ENCODE measurements around the gene CD63.

The CD63 gene

DNA sequence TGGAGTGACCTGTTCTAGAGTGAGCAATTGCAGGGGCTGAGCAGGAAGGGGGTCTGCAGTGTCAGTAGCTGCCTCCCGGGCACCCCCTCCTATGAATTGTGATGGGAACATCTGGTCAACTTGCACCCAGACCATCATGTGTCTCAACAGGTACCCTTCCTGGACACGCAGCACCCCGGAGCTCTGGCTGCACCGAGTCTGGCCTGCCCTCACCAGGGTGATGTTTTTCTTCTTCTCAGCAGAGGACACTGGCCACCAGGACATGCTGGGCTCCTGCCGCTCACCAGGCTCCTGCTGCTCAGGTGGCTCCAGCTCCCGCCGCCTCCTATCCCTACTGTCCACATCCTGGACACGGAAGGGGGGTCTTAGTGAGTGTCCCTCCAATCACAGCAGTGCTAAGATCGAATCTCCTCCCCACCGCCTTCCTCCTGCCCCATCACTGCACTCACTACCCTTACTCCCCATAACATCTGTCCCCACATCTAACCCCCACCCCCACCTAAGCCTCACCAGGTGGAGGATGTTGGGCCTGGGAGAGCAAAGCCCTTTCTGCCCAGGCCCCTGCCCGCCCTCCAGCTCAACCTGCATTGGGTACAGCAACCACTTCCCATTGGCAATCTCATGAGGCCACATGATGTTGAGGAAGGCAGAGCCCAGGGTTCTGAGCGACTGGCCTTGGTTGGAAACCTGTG, 36.0 kb downstream of the CD63 start:
- in situ Hi-C loops (cut with HindIII; ENCODE audit: low sequenced_read_pairs), result no loop called here

DNA sequence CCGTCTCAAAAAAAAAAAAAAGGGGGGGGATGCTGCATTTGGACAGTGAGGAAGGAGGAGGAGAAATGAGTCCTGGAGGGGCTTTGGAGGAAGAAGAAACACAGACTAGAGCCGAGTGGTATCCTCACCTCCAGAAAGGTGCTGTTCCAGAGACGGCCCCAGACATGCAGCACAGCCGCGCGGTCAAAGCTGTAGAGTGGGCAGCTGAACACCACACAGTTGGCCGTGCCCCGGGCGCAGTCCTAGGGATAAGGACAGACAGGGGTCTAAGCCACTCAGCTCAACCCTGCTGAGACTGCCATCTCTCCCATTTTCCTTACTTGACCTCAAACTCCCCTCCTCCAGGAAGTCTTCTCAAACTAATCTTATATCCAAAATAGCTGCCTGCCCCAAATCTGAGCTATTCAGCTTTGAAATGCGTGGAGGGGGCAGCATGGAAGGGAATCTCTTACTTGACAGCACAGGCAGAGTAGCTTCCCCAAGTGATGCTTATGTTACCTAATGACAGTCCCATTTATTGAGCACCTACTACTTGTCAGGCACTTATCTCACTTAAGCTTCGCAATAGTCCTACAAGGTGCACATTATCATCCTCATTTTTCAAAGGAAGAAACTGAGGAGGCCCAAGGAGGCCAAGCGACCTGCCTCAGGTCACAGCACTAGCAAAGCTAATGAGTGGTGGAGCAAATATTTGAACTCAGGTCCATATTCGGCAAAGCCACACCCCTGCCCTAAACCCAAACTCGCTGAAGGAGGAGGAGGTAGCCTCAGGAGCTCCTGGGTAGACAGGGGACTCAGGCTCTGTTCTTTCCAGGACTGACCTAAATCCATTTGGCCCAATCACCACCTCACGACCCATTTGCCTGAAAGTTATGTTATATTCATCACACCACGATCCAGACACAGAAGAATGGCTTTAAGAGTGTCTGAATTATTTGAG, 39.8 kb downstream of the CD63 start:
- in situ Hi-C loops (cut with HindIII; ENCODE audit: low sequenced_read_pairs), result no loop called here

DNA sequence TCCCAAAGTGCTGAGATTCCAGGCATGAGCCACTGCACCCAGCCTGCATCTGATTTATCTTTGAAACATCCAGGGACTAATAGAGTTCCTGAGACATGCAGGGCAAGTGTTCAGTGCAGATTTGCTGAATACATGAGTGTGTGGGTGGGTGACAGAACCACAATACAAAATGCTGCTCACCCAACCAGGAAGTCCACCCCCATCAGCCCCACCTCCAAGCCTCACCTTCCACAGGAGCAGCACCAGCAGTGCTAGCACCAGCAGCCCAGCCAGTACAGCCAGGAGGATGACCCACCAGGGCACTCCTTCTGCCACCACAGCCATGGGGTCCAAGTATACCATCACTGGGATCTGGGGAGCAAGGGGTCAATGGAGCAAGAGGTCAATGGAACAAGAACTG, 41.1 kb downstream of the CD63 start:
- in situ Hi-C loops (cut with HindIII; ENCODE audit: low sequenced_read_pairs), result no loop called here

DNA sequence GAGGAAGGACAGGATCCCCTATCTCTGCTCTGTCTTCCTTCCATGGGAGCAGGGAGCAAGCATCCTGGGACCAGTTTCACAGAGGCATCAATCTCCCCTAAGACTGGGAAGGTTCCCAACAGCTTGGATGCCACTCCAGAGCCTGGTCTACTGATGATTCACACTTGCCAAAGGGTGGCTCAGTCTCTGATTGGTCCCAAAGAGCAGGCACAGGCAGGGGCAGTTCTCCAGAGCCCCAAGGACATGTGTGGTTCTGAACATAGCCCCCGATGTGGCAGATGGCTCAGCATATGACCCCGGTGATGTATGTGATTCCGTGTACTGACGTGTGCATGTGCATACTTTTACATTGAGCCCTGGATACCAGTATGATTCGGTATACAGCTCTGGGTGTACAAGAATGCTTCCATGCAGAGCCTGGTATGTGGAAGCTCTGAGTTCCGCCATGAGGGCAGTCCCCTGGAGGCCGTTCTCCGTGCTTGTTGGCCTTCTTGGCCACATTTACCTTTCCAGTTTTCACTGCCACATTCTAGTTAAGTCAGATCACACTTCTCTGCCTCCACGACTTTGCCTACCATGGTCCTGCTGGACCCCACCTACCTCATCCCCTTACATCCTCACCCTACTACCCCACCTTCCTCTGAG, 42.3 kb downstream of the CD63 start:
- in situ Hi-C loops (cut with HindIII; ENCODE audit: low sequenced_read_pairs), result no loop called here

DNA sequence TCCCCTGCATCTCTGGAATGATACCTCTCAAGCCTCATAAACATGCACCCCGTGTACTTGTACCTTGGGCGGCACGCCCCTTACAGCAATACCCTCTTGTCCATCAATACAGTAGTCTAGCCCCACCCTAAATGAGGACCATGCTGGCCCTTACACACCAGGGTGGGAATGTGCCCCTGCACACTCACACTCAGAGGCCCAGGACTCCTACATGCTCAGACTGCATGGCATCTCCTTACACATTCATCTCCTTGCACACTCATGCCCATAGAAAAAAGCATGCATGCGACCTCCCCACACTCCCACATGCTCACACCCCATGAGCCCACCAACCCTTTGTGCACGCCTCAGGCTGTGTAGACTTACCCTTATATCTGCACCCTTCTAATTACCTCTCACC, 43.1 kb downstream of the CD63 start:
- in situ Hi-C loops (cut with HindIII; ENCODE audit: low sequenced_read_pairs), result no loop called here

DNA sequence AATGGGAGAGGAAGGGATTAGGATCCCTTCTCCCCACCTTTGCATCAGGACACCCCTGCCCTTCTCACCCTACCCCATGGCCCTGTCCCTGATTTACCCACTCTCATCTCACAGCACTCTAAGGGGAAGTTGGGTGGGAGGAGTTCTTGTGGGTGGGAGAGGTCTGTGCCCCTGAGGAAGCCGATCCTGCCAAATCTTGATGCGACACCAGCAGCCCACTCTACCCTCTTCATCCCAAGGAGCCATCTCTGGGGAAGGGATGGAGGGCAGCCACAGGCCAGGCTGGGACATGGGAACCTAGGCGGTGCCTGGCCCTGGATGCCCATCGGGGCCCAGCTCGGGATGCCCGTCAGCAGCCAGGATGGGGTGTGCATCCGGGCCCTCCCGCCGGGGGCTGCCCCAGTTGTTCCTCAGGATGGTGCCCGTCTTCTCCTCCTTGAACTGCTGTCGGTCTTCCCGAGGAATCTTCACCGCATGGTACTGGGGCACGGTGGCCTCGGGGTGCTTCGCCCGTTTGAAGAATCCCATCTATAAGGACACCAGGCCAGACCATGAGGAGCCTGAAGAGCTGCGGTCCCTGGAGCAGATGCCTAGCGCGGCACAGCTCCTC, 43.9 kb downstream of the CD63 start:
- in situ Hi-C loops (cut with HindIII; ENCODE audit: low sequenced_read_pairs), result no loop called here

DNA sequence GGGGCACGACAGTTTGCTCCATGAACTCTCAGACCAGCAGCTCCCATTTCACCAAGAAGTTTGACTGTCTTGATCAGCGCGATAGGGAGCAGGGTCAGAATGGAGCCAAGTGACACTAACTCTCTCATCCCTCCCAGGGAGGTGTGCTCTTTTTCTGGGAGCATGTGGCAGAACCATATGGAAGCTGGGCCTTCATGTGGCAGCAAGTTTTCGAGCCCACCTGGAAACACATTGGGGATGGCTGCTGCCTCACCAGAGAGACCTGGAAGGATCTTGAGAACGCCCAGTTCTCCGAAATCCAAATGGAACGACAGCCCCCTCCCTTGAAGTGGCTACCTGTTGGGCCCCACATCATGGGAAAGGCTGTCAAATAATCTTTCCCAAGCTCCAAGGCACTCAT, 45.1 kb downstream of the CD63 start:
- in situ Hi-C loops (cut with HindIII; ENCODE audit: low sequenced_read_pairs), result no loop called here

DNA sequence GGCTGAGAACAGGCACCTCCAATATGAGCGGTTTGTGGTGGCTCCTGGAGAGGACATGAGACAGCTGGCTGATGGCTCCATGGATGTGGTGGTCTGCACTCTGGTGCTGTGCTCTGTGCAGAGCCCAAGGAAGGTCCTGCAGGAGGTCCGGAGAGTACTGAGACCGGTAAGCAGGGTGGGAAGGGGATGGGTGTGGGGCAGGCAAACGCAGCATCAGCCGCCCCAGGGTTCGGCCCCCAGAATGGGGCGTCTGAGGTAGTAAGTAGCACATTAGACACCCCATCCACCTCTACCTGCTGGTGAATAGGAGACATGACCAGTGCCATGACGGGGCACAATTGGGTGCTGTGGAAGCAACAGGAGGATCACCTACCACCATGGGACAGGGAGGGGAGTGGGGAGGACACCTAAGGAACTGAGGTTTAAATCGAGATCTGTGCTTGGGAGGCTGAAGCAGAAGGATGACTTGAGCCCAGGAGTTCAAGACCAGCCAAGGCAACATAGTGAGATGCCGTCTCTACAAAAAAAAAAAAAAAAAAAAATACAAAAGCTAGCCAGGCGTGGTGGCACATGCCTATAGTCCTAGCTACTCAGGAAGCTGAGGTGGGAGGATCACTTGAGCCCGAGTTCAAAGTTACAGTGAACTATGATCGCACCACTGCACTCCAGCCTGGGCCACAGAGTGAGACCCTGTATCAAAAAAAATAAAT, 46.6 kb downstream of the CD63 start:
- in situ Hi-C loops (cut with HindIII; ENCODE audit: low sequenced_read_pairs), result no loop called here

DNA sequence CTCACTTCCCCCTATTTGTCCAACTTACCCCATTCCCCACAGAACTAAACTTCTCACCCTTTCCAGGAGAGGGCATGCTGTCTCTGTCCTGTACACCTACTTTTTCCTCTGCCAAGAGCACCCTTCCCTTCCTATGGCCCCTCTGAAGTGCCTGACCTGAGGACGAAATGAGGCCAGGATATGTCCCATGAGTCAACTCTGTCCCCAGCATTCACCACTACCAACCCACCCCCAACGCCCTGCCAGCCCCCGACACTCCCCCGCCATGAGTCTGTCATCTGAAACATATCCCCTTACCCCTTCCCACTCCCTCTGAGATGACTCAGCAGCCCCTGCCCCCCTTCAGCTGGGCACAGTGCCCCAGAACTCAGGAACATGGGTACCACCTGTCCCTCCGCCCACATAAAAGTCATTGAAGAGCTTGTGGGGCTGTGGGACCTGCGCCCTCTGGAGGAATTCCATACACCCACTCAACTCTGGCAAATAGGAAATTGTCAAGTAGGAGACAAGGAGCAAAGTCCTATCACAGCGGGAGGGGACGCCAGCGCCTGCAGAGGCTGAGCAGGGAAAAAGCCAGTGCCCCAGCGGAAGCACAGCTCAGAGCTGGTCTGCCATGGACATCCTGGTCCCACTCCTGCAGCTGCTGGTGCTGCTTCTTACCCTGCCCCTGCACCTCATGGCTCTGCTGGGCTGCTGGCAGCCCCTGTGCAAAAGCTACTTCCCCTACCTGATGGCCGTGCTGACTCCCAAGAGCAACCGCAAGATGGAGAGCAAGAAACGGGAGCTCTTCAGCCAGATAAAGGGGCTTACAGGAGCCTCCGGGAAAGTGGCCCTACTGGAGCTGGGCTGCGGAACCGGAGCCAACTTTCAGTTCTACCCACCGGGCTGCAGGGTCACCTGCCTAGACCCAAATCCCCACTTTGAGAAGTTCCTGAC, 47.4 kb downstream of the CD63 start:
- in situ Hi-C loops (cut with HindIII; ENCODE audit: low sequenced_read_pairs), result no loop called here

DNA sequence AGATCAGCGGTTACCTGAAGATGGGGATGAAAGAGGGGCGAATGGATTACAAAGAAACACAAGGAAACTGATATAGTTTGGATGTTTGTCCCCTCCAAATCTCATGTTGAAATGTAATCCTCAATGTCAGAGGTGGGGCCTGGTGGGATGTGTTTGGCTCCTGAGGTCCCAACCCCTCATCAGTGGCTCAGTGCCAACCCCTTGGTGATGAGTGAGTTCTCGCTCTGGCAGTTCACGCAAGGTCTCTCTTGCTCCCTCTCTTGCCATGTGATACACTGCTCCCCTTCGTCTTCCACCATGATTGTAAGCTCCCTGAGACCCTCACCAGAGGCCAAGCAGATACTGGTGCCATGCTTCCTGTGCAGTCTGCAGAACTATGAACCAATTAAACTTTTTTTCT, 49.1 kb downstream of the CD63 start:
- in situ Hi-C loops (cut with HindIII; ENCODE audit: low sequenced_read_pairs), result no loop called here

DNA sequence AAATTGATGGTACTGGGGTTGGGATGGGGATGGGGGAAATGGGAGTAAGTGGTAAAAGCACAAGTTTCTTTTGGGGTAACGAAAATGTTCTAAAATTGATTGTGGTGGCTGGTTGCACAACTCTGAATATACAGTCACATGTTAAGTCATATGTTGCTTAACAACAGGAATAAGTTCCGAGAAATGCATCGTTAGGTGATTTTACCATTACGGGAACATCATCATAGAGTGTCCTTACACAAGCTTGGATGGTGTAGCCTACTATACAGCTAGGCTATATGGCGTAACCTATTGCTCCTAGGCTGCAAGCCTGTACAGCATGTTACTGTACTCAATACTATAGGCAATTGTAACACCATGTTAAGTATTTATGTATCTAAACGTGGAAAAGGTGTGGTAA, 52.1 kb downstream of the CD63 start:
- in situ Hi-C loops (cut with HindIII; ENCODE audit: low sequenced_read_pairs), result no loop called here

DNA sequence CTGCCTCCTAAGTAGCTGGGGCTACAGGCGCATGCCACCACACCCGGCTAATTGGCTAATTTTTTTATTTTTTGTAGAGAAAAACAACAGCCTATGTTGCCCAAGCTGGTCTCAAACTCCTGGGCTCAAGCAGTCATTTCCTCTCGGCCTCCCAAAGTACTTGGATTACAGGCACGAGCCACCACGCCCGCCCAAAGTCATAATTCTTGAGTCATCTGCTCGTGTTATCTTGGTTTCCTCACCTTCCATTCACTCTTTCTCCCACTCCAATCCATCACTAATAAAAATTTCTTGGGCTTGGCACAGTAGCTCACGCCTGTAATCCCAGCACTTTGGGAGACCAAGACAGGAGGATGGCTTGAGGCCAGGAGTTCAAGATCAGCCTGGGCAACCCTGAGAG, 53.1 kb downstream of the CD63 start:
- in situ Hi-C loops (cut with HindIII; ENCODE audit: low sequenced_read_pairs), result no loop called here
